ENCODE data around the gene CCDC47.
"Not testable (repeated sequence)": the region's sequence is repeated elsewhere in the genome, so short reads cannot be mapped to it uniquely, and the experiment has no call there.

The CCDC47 gene

GRCh38 chr17:63735691-63736090 lies 37.7 kb downstream of the CCDC47 start:
- DNase-seq (ENCODE audit: low spot score), result no peak

- DNase-seq (ENCODE audit: low spot score), result no peak
These were observed 51.0 kb downstream of the CCDC47 start for GRCh38 chr17:63722403-63722802.

- DNase-seq (ENCODE audit: low spot score), result not testable (repeated sequence)
These were observed 53.2 kb downstream of the CCDC47 start for GRCh38 chr17:63720194-63720593.

GRCh38 chr17:63718988-63719387 lies 54.4 kb downstream of the CCDC47 start:
- no peak for DNase-seq (ENCODE audit: low spot score)

GRCh38 chr17:63716426-63716825 lies 57.0 kb downstream of the CCDC47 start:
- no peak for DNase-seq (ENCODE audit: low spot score)

GRCh38 chr17:63714550-63715277 lies 58.7 kb downstream of the CCDC47 start:
- DNase-seq (ENCODE audit: low spot score), result no peak

GRCh38 chr17:63709110-63709509 lies 64.3 kb downstream of the CCDC47 start:
- no peak for DNase-seq (ENCODE audit: low spot score)

- no peak for DNase-seq (ENCODE audit: low spot score)
These were observed 66.2 kb downstream of the CCDC47 start for GRCh38 chr17:63707151-63707550.

- no peak for DNase-seq (ENCODE audit: low spot score)
These were observed 66.9 kb downstream of the CCDC47 start for GRCh38 chr17:63706336-63707082.

GRCh38 chr17:63705657-63706056 lies 67.7 kb downstream of the CCDC47 start:
- no peak for DNase-seq (ENCODE audit: low spot score)

- no peak for DNase-seq (ENCODE audit: low spot score)
These were observed 68.6 kb downstream of the CCDC47 start for GRCh38 chr17:63704836-63705235.

GRCh38 chr17:63704259-63704576 lies 69.2 kb downstream of the CCDC47 start:
- DNase-seq (ENCODE audit: low spot score), result no peak

- DNase-seq (ENCODE audit: low spot score), result no peak
These were observed 69.7 kb downstream of the CCDC47 start for GRCh38 chr17:63703556-63704258.

- no peak for DNase-seq (ENCODE audit: low spot score)
These were observed 70.4 kb downstream of the CCDC47 start for GRCh38 chr17:63703029-63703428.

GRCh38 chr17:63702721-63703015 lies 70.7 kb downstream of the CCDC47 start:
- no peak for DNase-seq (ENCODE audit: low spot score)

GRCh38 chr17:63701868-63702720 lies 71.3 kb downstream of the CCDC47 start:
- DNase-seq (ENCODE audit: low spot score), result no peak

GRCh38 chr17:63701456-63701820 lies 72.0 kb downstream of the CCDC47 start:
- no peak for DNase-seq (ENCODE audit: low spot score)

- DNase-seq (ENCODE audit: low spot score), result no peak
These were observed 72.6 kb downstream of the CCDC47 start for GRCh38 chr17:63700528-63701455.

- DNase-seq (ENCODE audit: low spot score), result no peak
These were observed 73.5 kb downstream of the CCDC47 start, which contains the start of gene LIMD2 for GRCh38 chr17:63699638-63700527. LIMD2 (minus strand) TSS chr17:63700125; CDS start chr17:63699298, 827 bp downstream.
